GM18909 (cell line): Measurements from ENCODE around the gene FANCC.

Experiments used
- ATAC-seq: cut with Tn5 transposase; IDR thresholded peaks from one replicate; pipeline ENCODE4 v1.9.1; 2021; ENCODE audit warnings: mild to moderate bottlenecking; ENCODE audit not compliant: unreplicated experiment, poor library complexity

Gene FANCC

GRCh38 chr9:95090871-95091577, 226.5 kb downstream of the FANCC start:
- no peak for ATAC-seq

DNA sequence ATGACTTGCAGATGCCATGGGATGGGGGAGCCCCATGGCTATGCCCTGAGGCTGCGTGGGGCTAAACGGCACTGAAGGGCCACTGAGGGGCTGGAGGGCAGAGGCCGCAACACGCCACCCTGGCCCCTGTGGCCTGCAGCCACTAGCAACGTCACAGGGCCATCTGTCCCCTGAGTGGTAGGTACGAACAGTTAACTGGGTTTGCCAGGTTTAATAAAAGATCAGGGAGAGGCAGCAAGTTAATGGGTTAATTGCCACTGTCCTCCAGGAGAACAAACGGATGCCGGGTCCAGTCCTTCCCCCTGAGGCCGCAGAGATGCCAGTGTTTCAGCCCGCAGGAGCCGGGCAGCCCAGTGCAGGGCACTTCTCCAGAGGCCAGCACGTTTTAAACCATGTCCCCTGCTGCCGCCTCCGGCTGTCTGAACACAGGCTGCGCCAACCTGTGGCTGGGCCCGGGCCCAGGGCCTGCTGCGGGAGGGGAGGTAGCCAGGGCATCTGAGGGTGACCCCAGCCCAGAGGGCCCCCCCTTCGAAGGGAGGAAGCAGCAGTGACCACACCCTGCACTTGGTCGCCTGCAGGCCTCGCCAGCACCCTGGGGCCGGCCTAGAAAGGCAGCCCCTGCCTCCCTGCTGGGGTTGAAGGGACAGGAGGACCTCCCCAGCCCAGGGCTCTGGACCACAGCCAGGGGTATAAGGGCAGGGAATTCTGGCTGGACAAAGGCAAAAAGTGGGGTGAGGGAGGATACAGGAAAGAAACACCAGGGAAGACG, 227.3 kb downstream of the FANCC start:
- no peak for ATAC-seq

GRCh38 chr9:95089257-95090022, 228.1 kb downstream of the FANCC start:
- no peak for ATAC-seq

DNA sequence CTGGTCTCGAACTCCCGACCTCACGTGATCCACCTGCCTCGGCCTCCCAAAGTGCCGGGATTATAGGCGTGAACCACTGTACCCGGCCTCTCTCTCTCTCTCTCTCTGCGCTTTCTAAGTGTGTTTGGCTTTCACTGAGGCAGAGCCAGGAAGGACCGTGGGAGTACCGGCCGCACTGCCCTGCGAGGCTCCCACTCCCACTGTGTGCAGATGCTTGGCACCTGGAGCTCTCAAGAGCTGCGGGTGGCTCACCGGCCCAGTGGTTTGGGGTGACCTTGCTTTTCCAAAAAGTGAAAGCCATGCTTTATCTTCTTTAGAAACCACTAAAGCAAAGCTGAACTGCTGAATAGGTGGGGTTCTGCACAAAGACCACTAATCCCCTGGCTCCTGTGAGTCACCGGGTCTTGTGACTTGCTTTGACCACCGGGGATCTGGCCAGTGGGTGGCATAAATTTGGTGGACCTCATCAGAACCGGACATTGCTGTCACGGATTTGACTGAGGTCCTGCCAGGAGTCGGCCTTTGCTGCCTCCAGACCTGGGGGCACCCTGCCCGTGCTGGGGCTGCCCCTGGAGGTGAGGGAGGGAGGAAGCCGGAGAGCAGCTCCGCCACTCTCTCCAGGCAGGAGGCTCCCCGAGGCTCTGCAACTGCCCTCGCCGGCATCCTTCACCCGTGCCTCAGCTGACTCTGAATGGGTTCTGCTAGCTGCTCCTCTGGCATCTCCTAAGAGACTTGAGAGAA, 228.9 kb downstream of the FANCC start:
- no peak for ATAC-seq

DNA sequence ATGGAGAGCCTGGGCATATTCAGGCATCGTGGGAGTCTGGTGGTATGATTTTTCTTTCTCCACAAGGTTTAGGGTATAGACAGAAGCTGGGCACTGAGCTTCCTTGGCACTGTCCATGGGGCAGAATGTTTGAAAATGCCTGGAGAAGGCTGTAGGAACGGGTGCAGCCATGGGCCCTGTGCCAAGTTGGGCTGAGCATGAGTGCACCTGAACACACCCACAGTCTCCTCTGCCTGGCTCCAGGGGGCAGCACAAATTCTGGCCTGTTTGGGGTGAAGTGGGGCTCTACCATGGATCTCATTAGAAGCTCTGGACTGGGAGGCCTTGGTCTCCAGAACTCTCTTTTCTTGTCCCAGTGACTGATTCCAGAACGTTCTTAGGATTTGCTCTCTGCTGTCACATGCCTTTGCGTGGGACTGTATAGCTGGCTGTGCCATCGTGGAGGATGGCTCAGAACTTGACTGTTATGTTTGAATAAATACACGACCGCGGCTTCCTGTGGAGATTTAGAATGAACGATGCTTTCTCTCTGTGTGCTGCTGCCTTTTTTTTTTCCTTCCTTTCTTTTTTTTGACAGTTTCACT, 229.8 kb downstream of the FANCC start:
- no peak for ATAC-seq

- ATAC-seq, result no peak
Measured at GRCh38 chr9:95086564-95086955, 230.9 kb downstream of the FANCC start.

- no peak for ATAC-seq
Measured at GRCh38 chr9:95085861-95086563, 231.5 kb downstream of the FANCC start.

DNA sequence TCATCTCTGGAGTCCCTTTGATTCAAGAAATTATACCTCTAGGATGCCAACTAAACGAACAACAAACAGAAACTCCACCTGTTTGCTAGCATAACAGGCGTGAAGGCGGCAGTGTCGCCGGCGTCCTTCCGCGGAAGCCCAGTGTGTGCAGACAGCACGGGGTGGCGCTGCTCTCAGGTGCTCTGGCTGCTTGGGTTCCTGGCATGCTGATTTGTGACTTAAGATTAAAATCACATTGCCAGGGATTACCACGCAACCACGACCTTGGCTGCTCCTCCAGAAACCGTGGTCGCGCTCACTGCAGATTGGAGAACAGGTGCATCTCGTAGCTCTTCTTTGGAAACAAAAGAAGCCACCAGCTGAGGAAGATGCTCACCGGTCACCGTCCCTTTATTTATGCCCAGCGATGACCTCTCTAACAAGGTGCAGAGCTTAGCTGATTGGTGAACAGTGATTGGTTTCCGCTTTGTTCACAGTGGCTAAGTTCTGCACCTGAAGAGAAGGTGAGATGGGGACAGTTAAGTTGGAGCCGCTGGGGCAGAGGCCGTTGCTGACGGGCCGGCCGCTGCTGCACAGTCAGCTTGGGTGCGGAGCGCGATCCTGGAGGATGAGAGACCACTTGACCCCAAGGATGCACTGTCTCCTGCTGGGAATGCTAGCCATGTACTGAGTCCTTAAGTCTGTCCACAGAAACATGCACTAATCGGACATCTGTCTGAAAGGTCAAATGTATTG, 232.3 kb downstream of the FANCC start:
- ATAC-seq, result no peak

DNA sequence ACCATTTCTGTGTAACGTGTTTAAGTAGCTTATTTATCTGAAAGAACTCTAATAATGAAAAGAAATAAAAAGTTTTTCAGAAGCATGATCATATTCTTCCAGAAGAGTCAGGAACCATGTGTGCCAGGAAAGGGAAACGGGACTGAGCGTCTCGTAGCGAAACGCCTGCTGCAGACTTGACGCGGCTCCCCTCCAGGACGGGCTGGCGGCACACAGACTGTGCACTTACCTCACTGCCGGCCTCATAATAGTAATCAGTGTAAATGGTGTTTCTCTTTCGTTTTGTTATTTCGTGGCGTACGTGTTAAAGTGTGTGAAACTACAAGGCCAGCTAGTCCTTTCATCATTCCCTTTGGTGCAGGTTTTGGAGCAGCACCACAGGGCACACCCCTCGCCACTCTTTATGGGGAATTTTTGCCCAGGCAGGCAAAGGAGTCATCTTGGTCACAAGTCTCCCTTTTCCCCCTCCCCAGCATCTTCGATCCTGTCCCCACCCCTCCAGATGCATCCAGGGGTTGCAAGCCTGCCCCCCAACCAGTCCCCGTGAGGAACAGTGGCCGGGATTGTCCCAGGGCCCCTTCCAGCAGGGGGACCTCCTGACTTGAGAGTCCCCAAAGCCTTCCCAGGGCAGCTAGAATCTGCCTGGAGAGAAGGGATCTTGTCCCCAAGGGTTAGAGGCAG, 233.1 kb downstream of the FANCC start:
- no peak for ATAC-seq

- ATAC-seq, result no peak
Measured at GRCh38 chr9:95083086-95083768, 234.3 kb downstream of the FANCC start.

GRCh38 chr9:95082401-95083084, 235.0 kb downstream of the FANCC start:
- no peak for ATAC-seq

- no peak for ATAC-seq
Measured at GRCh38 chr9:95081998-95082397, 235.5 kb downstream of the FANCC start.

DNA sequence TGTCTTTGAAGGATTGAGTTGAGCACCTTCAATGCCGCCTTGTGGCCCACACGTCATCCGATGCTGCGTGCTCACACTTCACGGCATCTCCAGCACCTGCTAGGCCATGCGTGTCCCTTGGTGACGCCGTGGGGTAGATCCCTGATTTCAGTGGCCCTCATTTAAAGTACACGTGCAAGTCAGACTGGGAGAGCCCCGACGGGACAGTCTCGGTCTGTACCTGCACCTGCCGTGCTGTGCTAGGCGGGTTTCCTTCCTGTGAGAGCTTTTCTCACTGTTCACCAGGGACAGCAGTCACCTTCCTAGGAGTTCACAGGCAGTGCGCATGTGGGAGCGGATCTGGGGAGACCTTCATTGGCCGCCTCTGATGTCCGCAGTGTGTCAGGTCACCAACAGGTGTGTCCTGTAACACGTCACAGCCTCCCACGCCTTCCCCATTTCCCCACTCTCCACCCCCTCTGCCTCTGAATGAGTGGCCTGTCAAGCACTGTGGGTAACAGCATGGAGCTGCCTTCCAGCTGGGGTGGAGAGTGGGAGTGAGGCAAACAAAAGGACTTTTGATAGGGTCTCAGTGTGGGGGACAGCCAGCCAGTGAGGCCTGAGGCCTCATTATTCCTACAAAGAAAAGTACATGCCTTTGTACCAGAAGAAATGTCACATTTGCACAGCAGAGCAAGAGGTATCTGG, 236.4 kb downstream of the FANCC start:
- ATAC-seq, result no peak

- no peak for ATAC-seq
Measured at GRCh38 chr9:95079461-95079860, 238.0 kb downstream of the FANCC start.

- no peak for ATAC-seq
Measured at GRCh38 chr9:95078939-95079338, 238.6 kb downstream of the FANCC start.

DNA sequence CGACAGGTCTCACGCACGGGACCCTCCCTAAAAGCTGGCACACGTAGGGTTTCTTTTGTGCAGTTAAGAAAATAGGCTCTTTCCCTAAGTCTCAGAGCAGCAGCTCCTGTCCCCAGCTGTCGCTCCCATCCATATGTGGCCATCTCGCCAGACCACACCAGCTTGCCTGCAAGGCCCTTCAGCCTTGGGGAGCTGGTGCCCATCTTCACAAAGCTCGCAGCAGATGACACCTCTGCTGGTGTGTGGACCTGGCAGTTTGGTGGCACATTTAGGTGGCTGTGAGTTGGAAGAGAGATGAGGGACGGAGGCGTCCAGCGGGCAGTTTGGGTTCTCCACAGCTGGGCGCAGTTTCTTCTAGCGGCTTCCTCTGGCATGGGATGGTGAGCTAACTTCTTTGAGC, 239.0 kb downstream of the FANCC start:
- no peak for ATAC-seq
